HAP-1 (cell line): Measurements from ENCODE around the gene THSD7B.

Experiments
- DNase-seq, 2 experiments: peaks; one replicate each; pipeline ENCODE4 v3.0.0-alpha.2; 2016 to 2020; ENCODE audit warnings: low spot score in 2 of 2
- H3K27me3 ChIP-seq: fragments of 250-450 bp; sonication (Bioruptor Pico); 2 replicates; pipeline ENCODE4 v1.5.1; 2020; ENCODE audit warnings: low read depth, mild to moderate bottlenecking, moderate library complexity
- H3K36me3 ChIP-seq: fragments of 250-450 bp; sonication (Bioruptor Pico); replicated peaks from 2 replicates; pipeline ENCODE4 v1.5.1; 2020; ENCODE audit warnings: mild to moderate bottlenecking
- H3K4me1 ChIP-seq: fragments of 250-450 bp; sonication (Bioruptor Pico); 2 replicates; pipeline ENCODE4 v1.5.1; 2020; ENCODE audit warnings: mild to moderate bottlenecking
- H3K4me3 ChIP-seq: fragments of 250-450 bp; sonication (Bioruptor Pico); 2 replicates; pipeline ENCODE4 v1.5.1; 2020; ENCODE audit warnings: mild to moderate bottlenecking, moderate library complexity
- H3K9me3 ChIP-seq: fragments of 250-450 bp; sonication (Bioruptor Pico); 2 replicates; pipeline ENCODE4 v1.5.1; 2020; ENCODE audit warnings: mild to moderate bottlenecking, moderate library complexity
- in situ Hi-C: fragments of 300-500 bp; cut with MboI; formaldehyde crosslinking; loops from 3 replicates; pipeline ENCODE4 v1.14.3; 2020; ENCODE audit warnings: low sequenced_read_pairs, inconsistent platforms, mixed read lengths

THSD7B gene

DNA sequence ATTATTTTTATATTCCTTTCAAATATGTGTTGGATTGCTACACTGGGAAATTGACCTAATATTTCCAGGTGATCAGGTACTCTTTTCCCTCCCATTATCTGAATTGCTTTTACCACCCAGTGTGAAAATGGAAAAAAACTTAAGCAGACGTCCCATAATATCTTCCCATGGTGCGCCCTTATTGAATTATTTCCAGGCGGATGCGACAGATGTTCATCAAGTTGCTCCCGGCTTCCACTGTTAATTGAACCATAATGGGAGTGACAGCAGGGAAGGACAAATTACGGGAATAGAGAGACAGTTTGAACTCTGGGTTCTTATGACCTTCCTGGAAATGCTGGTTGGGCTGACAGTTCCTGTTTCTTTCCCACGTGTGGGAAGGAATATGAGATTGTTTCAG is 93.3 kb downstream of the THSD7B start:
- Histone ChIP-seq H3K9me3 (no peaks in the 10 kb centered on the region), H3K4me3 (no peak overlapping the region), H3K36me3 (no peaks in the 10 kb centered on the region), H3K27me3 (no peaks in the 10 kb centered on the region), H3K4me1 (no peaks in the 10 kb centered on the region)
- in situ Hi-C loops, result no loop called here
- DNase-seq, result no peak

DNA sequence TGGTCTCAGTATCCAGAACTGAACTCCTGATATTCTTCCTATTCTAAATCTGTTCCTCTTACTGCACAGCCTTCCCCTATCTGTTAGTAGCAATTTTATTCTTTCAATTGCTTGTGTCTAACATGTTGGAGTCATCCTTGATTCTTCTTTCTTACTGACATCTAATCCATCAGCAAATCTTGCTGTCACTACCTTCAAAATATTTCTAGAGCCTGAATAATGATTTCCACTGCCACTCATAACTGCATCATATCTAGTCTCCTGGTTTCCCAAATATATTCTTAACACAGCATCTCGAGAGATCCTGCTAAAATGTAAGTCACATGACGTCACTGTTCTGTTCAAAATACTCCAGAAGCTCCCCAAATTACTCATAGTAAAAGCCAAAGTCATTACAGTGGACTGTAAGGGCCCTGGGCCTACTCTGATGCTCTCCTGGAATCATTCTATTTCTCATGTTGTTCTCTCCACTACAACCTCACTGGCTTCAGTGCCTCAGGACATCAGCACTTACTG is 95.2 kb downstream of the THSD7B start:
- Histone ChIP-seq H3K4me1 (no peaks in the 10 kb centered on the region), H3K4me3 (no peak overlapping the region), H3K36me3 (no peaks in the 10 kb centered on the region), H3K27me3 (no peaks in the 10 kb centered on the region), H3K9me3 (no peaks in the 10 kb centered on the region)
- in situ Hi-C loops, result no loop called here
- no peak for DNase-seq

DNA sequence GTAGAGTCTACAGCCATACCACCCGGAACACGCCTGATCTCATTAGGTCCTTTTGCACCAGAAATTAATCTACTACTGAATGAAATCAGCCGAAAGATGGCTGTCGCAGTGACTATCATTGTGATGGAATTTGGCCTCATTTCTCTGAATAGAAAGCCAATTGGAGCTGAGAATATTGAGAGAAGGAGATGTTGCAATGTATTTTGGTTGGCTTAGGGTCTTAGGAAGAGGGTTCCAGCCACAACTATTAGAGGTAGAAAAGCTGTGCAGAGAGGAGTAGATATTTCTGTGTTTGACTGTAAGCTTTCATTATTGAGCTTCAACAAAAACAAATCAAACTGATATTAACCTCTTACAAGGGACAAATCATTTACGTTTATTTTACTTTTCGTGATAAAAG is 98.1 kb downstream of the THSD7B start:
- H3K4me3 ChIP-seq, result no peak overlapping the region
- in situ Hi-C loops, result no loop called here
- no peaks in the 10 kb centered on the region for H3K9me3 ChIP-seq

DNA sequence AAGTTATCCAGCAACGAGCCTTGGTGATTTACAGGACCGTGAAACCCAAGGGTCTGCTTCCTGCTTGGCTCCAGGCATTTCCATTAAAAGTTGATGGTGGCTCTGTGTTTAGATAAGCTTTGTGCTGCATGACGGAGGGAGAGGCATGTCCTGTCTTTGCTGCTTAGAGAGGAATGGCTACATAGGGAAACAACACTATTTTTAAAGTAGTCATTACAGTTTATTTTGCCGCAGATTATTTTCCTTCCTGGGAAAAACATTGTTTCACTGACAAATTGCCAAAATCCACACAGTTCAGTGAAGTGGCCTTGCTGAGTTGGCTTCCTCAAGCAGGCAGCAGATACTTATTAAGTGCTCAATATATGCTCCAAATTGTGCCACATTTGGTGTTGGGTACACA is 98.5 kb downstream of the THSD7B start:
- Histone ChIP-seq H3K4me3 (no peak overlapping the region), H3K36me3 (no peaks in the 10 kb centered on the region), H3K9me3 (no peaks in the 10 kb centered on the region), H3K4me1 (no peaks in the 10 kb centered on the region), H3K27me3 (no peaks in the 10 kb centered on the region)
- DNase-seq, result no peak
- in situ Hi-C loops, result no loop called here

More for the DNA sequence above, 98.1 kb downstream of the THSD7B start:
- no peaks in the 10 kb centered on the region for H3K27me3 ChIP-seq
- no peak for DNase-seq
- H3K4me1 ChIP-seq, result no peaks in the 10 kb centered on the region
- H3K36me3 ChIP-seq, result no peaks in the 10 kb centered on the region

DNA sequence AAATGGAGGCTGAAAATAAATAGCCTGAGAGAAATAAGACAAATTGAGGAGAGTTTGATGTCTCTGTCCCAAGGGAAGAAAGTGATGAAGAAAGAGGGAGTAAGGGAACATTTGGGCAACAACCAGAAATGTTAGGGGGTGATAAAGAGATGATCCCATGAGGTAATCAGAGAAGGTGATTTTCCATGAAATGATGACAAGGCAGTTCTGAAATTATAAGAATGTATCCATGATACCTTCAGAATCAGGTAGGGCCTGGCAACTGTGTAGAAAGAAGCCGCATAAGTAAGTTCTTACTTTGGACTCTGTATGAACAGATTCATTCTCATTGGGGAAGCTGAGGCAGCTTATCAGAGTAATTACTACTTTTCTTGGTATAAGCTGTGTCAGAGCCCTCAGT is 106.1 kb downstream of the THSD7B start:
- H3K9me3 ChIP-seq, result no peaks in the 10 kb centered on the region
- in situ Hi-C loops, result no loop called here
- no peaks in the 10 kb centered on the region for H3K36me3 ChIP-seq

DNA sequence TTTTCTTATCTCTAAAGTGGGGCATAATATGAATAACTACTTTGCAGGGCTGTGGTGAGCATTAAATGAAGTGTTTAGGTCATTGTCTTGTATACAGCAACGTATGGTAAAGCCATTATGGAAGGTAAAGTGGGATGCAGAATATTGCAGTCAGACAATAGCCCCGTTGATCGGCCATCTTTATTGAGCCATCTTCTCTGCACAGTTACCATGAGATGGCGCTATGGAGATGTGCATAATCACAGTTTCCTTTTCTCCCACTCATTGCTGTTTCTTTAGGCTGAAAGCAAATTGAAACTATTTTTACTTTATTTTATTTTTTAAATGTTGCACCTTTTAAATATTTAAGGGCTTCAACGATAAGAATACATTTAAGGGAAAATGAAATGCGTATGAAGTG is 108.9 kb downstream of the THSD7B start:
- peak; percentile 34 to 40 for DNase-seq
- no peaks in the 10 kb centered on the region for H3K27me3 ChIP-seq
- H3K4me1 ChIP-seq, result no peaks in the 10 kb centered on the region
- no peaks in the 10 kb centered on the region for H3K9me3 ChIP-seq
- H3K36me3 ChIP-seq, result no peaks in the 10 kb centered on the region
- in situ Hi-C loops, result no loop called here
- no peak overlapping the region for H3K4me3 ChIP-seq

More for the DNA sequence above, 106.1 kb downstream of the THSD7B start:
- no peak for DNase-seq
- Histone ChIP-seq H3K27me3 (no peaks in the 10 kb centered on the region), H3K4me1 (no peaks in the 10 kb centered on the region), H3K4me3 (no peak overlapping the region)

DNA sequence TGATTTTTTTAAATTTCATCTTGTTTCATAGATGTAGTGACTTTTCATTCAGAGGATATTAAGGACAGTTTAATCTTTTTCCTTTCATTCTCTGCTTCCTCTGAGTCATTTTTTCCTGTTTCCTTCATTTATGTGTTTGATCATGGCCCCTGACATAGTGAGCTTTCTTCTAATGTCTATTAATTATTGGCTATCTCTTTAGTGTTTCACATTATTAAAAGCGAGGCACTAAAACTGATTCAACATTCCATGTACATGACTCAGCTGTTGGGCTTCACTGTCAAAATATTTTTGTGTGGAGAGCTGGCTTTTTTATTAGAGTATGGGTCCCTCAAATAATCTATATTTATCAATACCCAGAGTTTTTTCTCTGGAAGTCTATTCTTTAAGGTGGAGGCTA is 125.8 kb downstream of the THSD7B start:
- in situ Hi-C loops, result no loop called here
- H3K9me3 ChIP-seq, result no peaks in the 10 kb centered on the region
- no peaks in the 10 kb centered on the region for H3K36me3 ChIP-seq
- H3K4me1 ChIP-seq, result no peaks in the 10 kb centered on the region
- no peaks in the 10 kb centered on the region for H3K27me3 ChIP-seq
- no peak for DNase-seq
- no peak overlapping the region for H3K4me3 ChIP-seq

DNA sequence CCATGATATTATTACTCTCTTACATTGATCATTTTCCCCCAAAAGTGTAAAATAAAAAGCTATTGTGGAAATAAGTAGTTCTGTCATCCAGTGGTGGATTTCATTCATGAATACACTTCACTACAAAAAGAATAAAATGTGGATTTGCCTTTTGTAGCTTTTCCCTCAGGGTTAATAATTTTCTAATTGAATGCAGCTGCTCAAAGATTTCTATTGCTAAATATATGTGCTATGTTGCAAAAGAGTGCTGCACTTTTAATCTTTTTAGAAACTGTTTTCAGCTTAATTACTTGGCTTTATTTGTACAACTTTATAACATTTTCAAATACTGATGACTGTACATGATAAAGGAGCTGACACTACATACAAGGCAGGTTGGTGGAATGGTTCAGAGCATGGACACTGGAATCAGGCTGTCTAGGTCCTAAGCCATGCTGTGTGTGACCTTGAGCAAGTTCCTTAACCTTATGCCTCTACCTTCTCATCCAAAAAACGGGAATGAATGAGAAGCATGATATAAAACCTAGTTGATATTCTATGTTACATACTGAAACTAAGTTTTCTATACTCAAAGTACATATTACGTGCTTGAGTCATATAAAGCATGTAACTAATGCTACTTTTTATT is 128.8 kb downstream of the THSD7B start:
- DNase-seq, result no peak
- in situ Hi-C loops, result no loop called here
- Histone ChIP-seq H3K36me3 (no peaks in the 10 kb centered on the region), H3K9me3 (no peaks in the 10 kb centered on the region), H3K4me1 (no peaks in the 10 kb centered on the region), H3K4me3 (no peak overlapping the region), H3K27me3 (no peaks in the 10 kb centered on the region)

DNA sequence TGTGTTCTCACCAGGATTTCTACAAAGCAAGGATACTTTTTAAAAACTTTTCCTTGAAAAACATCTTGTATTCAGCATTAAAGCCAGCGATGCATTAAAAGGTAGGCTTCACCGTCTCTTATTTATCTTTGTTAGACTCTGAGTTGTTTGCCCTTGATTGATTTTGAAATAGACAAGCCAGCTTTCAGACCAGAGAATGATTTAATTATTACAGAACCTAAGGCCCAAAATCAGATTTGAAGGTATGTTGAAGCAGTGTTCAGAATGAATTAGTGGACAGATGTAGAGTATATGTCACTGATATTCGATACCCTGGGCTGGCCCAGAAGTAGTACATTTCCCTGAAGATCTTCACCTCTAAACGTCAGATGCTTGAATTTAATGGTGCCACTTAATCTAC is 136.4 kb downstream of the THSD7B start:
- DNase-seq, result no peak

DNA sequence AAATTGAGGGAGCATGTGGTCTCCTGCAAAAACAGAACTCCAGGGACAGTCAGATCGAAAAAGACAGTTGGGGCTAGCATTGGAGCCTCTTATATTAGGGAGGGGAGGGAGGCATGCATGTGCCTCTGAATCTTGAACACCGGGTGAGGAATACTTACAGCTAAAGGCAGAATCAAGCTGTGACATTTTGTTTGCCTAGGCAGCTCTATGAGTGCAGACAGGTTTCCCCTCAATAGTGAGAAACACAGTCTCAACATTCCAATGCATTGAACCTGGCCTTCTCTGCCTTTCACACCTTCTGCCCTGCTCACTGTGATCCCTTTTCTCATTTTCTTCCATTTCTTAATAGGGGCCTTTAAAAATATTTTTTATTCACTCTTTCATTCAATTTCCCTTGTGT is 140.4 kb downstream of the THSD7B start:
- no peak for DNase-seq
- Histone ChIP-seq H3K27me3 (no peaks in the 10 kb centered on the region), H3K9me3 (no peaks in the 10 kb centered on the region), H3K4me3 (no peak overlapping the region), H3K36me3 (no peaks in the 10 kb centered on the region), H3K4me1 (no peaks in the 10 kb centered on the region)
- in situ Hi-C loops, result no loop called here

More for the DNA sequence above, 136.4 kb downstream of the THSD7B start:
- Histone ChIP-seq H3K4me1 (no peaks in the 10 kb centered on the region), H3K27me3 (no peaks in the 10 kb centered on the region), H3K9me3 (no peaks in the 10 kb centered on the region), H3K4me3 (no peak overlapping the region), H3K36me3 (no peaks in the 10 kb centered on the region)
- in situ Hi-C loops, result no loop called here

DNA sequence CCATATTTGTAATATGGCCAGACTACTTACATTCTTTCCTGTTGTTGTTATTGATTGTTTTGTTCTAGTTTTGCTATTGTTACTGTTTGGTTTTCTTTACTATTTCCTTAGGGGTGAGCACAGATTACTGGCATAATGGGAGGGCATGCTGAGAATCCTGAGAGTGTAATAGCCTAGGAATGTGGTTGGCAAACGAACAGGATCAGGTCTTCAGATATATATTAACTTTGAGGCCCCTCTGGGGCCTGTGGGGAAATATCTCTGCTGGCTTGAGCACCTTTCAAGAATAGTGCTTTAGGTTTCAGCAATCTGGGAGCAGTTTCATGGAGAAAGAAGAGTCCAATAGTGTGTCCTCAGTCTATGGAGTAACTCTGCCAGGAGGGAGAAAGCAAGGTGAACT is 144.4 kb downstream of the THSD7B start:
- H3K36me3 ChIP-seq, result no peaks in the 10 kb centered on the region
- H3K9me3 ChIP-seq, result no peaks in the 10 kb centered on the region
- DNase-seq, result no peak
- no peaks in the 10 kb centered on the region for H3K4me1 ChIP-seq
- in situ Hi-C loops, result no loop called here
- H3K27me3 ChIP-seq, result no peaks in the 10 kb centered on the region
- H3K4me3 ChIP-seq, result no peak overlapping the region

DNA sequence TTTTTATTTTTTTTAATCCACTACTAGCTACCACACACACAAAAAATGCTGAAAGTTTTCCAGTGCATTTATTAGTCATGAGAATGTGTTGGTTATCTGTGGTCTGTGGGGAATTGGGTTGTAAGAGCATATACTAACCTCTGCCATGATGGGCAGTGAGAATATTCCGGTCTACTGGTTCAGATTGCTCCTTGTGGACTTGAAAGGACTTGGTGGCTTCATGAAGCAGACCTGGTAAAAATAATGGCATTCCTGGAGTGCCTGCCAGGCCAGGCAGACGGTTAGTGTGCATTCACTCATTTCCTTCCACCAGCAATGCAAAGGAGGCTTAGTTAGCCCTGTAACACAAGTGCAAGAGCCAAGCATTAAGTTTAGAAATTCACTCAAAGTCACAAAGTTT is 150.8 kb downstream of the THSD7B start:
- no peak overlapping the region for H3K4me3 ChIP-seq
- H3K9me3 ChIP-seq, result no peaks in the 10 kb centered on the region
- H3K27me3 ChIP-seq, result no peaks in the 10 kb centered on the region
- no peak for DNase-seq
- in situ Hi-C loops, result no loop called here
- no peaks in the 10 kb centered on the region for H3K36me3 ChIP-seq
- no peaks in the 10 kb centered on the region for H3K4me1 ChIP-seq

DNA sequence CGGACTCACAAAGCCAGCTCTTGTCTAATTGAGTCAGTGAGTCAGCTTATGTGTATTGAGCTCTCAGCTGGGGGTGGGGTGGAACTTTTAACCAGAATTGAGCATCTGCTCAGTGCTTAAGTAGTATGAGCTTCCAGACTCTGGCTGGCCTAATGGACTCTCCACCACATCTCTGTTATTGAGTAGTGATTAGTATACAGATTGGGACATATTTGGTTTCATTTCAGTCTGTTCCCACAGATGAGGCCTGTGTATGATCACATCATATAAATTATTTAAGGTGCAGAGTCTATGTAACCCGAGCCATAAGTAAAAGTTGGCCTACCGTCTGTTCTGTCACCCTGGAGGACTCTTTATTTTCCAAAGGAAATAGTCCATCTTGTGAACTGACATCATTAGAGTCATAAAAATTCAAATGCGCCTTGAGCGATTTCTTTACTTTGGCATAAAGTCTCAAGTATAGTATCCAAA is 152.1 kb downstream of the THSD7B start:
- H3K36me3 ChIP-seq, result no peaks in the 10 kb centered on the region
- in situ Hi-C loops, result no loop called here
- H3K27me3 ChIP-seq, result no peaks in the 10 kb centered on the region
- no peaks in the 10 kb centered on the region for H3K9me3 ChIP-seq
- no peak for DNase-seq
- H3K4me1 ChIP-seq, result no peaks in the 10 kb centered on the region
- no peak overlapping the region for H3K4me3 ChIP-seq

DNA sequence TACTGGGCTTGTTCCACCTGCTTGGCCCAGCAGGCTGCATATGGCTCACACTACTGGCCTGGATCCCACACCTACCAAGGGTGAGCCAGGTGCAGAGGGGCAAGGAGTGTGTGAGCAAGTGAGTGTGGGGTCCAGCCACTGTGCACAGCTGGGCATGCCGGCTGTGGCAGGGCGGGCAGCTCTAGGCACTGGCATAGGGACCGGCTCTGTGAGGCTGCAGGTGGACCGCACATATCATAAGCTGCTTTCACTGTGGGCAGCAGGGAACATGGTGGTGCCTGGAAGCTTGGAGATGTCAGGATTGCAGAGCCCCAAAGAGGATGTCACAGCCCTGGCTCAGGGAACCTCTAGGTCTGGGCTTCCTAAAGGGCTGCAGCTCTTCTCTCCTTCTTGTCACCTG is 154.3 kb downstream of the THSD7B start:
- in situ Hi-C loops, result no loop called here
- DNase-seq, result no peak
- H3K36me3 ChIP-seq, result no peaks in the 10 kb centered on the region

More for the DNA sequence above, 154.3 kb downstream of the THSD7B start:
- Histone ChIP-seq H3K9me3 (no peaks in the 10 kb centered on the region), H3K4me1 (no peaks in the 10 kb centered on the region), H3K27me3 (no peaks in the 10 kb centered on the region), H3K4me3 (no peak overlapping the region)
